ENCODE measurements around the gene ASTN1.

GRCh38 chr1:176869577-176869976, 294.9 kb downstream of the ASTN1 start:
- TF ChIP-seq ZNF274 (IDR thresholded peaks at IDR 0.05; ENCODE audit: low read depth, low read length) (no peak), SUZ12 (IDR thresholded peaks at IDR 0.05; ENCODE audit: extremely low read depth, insufficient read depth, insufficient read length) (no peak), YY1 (IDR thresholded peaks at IDR 0.05; ENCODE audit: insufficient read depth, insufficient read length) (no peak)

All from NT2/D1 (cell line).